Stimulated activated CD8-positive, alpha-beta memory T cell treated with anti-CD3 and anti-CD28 coated beads, Interleukin-7, amount 100 ng/mL, for 48 hours (primary cell): ENCODE data around the gene RIC1.
"Not testable (repeated sequence)": the region's sequence is repeated elsewhere in the genome, so short reads cannot be mapped to it uniquely, and the experiment has no call there.

Experiments used
- DNase-seq, 2 donors: peaks; one replicate each; pipeline ENCODE4 v3.0.0-alpha.2; 2020; ENCODE audit warnings: low read depth in 1 of 2; ENCODE audit errors: extremely low read depth in 1 of 2

Gene RIC1

GRCh38 chr9:5620494-5620893 lies 8.4 kb upstream of the RIC1 start:
- no peak for DNase-seq

- DNase-seq = no peak
These were observed 7.6 kb upstream of the RIC1 start for GRCh38 chr9:5621327-5621726.

DNA sequence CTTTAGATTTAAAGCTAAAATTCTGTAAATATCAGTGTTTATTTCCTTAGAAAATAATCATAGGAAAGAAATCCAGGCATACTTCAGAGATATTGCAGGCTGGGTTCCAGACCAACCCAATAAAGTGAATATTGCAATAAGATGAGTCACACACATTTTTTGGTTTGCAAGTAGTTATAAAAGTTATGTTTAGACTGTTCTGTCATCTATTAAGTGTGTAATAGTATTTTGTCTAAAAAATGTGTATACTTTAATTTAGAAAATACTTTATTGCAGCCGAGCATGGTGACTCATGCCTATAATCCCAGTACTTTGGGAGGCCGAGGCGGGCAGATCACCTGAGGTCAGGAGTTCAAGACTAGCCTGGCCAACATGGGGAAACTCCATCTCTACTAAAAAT lies 6.9 kb upstream of the RIC1 start:
- no peak for DNase-seq

- DNase-seq = no peak
These were observed 4.3 kb upstream of the RIC1 start for GRCh38 chr9:5624655-5625054.

DNA sequence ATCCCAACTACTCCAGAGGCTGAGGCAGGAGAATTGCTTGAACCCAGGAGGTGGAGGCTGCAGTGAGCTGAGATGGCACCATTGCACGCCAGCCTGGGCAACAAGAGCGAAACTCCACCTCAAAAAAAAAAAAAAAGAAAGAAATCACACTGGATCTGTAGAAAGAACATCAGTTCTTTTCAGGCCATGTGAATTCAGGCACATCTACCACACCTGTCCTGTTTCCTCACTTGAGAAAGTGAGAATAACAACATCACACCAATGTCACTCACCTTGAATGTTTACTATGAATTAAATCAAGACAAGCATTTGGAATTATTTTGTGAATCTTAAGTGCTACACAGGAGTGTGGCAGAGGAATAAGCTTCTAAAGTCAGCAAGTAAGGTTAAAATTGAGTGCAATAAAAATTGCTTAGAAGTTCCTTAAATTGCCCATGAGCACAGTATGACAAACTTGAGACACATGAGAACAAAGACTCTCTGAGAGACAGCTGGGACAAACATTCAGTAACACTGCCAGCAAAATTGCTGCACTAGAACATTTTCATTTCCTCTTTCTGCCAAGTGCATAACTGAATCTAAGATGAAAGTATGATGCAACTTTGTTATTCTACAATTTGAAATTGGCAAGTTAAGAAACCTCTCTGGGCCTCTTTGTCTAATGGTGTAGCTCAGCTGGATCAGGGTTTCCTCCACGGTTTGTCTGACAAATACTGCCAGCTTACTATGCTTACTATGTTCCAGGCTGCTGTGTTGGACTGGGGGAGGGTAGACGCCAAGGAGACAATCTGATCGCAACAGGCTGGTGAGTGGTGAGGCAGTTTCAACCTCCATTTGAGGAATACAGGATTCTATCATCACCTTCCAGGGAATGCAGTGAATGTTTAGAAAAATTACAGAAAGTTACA lies 1.9 kb upstream of the RIC1 start:
- DNase-seq = peak in 1 of 2 donors; percentile 40

GRCh38 chr9:5627686-5628085 lies 1.2 kb upstream of the RIC1 start:
- DNase-seq = not testable (repeated sequence)

DNA sequence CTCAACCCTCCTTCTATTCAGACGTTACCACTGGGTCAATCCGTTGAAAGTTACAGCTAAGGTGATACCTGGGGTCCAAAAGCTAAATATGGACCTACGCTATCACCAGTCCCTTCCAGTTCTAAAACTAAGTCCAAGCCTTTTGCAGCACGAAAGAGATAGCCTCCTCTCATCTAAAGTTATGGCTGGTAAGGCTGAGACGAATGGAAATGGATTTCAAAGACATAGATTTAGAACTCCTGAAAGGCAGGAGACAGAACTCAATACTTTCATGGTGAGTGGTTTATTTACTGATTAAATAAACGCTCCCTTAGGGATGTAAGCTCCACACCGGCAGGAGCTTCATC lies 751 bp upstream of the RIC1 start:
- DNase-seq = no peak

DNA sequence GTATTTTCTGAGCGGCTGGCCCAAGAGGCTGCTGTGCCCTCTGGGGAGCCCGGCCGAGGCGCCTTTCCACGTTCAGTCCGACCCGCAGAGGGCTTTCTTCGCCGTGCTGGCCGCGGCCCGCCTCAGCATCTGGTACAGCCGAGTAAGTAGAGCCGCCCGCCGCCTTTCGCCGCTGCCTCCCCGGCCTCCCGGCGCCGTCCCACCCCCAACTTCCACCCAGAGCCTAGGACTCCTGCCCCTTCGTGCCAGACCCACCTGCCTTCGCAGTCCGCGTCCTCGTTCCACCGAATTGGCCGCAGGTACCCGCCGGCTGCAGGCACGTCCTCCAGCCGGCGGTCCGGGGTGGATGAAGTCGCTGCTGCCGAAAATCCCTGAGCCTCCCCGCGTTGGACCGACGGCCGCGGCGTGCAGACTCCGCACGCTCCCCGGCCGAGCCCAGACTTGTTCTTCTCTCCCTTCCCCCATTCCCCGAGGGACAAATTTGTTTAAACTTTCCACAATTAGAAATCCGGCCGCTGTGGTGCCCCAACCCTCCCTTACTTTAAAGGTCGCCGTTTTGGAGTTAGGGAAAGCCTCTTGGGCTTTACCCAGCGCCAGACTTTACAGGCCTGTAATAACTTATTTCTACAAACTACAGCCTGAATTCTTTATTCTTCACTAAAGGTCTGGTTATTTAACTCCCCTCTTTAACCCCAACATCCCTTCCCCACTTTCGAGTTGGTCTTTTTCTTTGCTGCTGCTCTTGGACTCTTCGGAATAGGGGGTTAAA lies 589 bp downstream of the RIC1 start:
- peak in 1 of 2 donors; percentile 18 for DNase-seq

DNA sequence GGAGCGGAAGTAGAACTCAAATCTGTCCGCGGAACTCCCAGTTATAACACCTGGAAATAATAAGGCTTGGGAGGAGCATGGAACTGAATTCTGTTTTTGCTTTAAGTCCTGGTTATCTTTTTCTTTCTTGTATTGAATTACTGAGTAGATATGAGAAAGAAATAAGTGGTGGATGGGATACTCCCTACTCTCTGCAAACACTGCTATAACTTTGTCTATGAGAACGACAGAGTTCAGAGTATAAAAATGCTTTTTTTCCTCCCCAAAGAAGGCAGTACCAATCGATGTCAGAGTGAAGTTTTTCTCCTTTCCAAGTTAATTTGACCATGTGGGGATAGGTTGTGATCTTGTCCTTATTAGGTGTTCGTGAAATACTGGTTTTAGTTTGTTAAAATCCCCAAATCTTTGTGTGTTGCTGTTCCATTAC lies 1.2 kb downstream of the RIC1 start:
- no peak for DNase-seq

DNA sequence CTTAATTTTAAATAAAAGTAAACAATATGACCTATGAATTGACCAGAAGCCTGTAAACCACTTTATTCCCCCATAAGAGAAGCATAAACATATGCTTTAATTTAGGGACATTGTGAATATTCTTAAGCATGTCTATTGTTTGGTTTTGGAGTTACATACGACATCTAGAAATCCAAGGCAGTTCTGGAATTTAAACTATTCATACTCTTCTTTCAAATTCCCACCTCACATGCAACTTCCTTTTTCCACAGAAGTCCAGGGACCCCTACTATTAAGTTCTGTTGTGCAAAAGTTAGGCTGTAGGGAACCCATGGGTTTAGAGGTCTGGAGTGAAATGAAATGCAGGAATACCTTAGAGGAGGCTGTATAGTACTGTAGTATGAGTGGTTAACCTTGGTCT lies 2.1 kb downstream of the RIC1 start:
- no peak for DNase-seq

- DNase-seq = no peak
These were observed 3.6 kb downstream of the RIC1 start for GRCh38 chr9:5632540-5632939.

- no peak for DNase-seq
These were observed 4.3 kb downstream of the RIC1 start for GRCh38 chr9:5633243-5633642.

GRCh38 chr9:5635390-5635789 lies 6.5 kb downstream of the RIC1 start:
- DNase-seq = no peak

- no peak for DNase-seq
These were observed 10.9 kb downstream of the RIC1 start for GRCh38 chr9:5639816-5640215.

GRCh38 chr9:5642170-5642569 lies 13.3 kb downstream of the RIC1 start:
- DNase-seq = no peak

- no peak for DNase-seq
These were observed 14.2 kb downstream of the RIC1 start for GRCh38 chr9:5643005-5643624.

- DNase-seq = no peak
These were observed 15.6 kb downstream of the RIC1 start for GRCh38 chr9:5644501-5644900.

DNA sequence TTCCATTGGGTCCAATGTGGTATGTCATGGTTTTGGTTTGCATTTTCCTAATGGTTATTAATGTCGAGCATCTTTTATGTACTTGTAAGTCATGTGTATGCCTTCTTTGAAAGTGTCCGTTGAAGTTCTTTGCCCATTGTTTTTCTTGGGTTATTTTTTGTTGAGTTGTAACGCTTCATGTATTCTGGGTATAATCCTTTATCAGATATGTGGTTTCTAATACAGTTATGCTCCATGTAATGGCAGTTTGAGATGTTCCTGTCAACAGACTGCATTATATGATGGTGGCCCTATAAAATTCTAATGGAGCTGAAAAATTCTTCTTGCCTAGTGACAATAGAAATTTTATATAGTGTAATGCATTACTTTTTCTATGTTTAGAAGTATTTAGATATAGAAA lies 17.2 kb downstream of the RIC1 start:
- DNase-seq = no peak

GRCh38 chr9:5650356-5651105 lies 21.6 kb downstream of the RIC1 start:
- DNase-seq = no peak

DNA sequence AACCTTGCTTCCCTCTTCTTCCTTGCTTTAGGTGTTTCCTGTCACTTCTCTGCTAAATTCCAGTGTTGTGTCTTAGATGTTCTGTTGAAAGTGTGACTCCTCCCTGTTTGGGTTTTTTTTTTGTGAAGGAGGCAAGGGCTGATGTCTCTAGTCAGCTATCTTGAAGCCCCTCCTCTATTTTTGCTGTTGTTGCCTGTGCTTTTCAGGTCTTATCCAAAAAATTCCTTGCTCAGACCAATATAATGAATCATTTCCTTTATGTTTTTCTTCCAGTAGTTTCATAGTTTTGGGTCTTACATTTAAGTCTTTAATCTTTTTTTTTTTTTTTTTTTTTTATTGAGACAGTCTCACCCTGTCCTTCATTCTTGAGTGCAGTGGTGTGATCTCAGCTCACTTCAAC lies 22.3 kb downstream of the RIC1 start:
- DNase-seq = no peak

GRCh38 chr9:5652821-5653220 lies 23.9 kb downstream of the RIC1 start:
- DNase-seq = no peak
